ENCODE results near the gene AVPI1.
A peak's percentile ranks its signal among the peaks of the same experiment; 100 is the strongest.

AVPI1 gene

GRCh38 chr10:97635577-97635976, 51.5 kb downstream of the AVPI1 start:
- H3K4me3 ChIP-seq = no peak overlapping the region
- DNase-seq (ENCODE audit: low spot score) = no peak
- TF ChIP-seq, protein P1, sequence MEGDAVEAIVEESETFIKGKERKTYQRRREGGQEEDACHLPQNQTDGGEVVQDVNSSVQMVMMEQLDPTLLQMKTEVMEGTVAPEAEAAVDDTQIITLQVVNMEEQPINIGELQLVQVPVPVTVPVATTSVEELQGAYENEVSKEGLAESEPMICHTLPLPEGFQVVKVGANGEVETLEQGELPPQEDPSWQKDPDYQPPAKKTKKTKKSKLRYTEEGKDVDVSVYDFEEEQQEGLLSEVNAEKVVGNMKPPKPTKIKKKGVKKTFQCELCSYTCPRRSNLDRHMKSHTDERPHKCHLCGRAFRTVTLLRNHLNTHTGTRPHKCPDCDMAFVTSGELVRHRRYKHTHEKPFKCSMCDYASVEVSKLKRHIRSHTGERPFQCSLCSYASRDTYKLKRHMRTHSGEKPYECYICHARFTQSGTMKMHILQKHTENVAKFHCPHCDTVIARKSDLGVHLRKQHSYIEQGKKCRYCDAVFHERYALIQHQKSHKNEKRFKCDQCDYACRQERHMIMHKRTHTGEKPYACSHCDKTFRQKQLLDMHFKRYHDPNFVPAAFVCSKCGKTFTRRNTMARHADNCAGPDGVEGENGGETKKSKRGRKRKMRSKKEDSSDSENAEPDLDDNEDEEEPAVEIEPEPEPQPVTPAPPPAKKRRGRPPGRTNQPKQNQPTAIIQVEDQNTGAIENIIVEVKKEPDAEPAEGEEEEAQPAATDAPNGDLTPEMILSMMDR (IDR thresholded peaks at IDR 0.05) = no peak
- no peak overlapping the region for H3K27ac ChIP-seq

DNA sequence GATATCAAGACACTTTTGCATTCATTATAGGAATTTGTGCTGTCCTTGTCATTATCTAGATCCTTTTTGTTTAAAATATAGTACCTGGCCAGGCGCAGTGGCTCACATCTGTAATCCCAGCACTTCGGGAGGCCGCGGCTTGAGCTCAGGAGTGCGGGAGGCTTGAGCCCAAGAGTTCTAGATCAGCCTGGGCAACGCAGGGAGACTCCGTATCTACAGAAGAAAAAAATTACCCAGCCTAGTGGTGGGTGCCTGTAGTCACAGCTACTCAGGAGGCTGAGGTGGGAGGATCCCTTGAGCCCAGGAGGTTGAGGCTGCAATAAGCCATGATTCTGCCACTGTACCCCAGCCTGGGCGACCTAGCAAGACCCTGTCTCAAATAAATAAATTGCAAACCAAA, 53.1 kb downstream of the AVPI1 start:
- TF ChIP-seq, protein P1 (IDR thresholded peaks at IDR 0.05) = no peak

GRCh38 chr10:97632949-97633884, 53.8 kb downstream of the AVPI1 start, which contains the start of gene MORN4:
Gene MORN4, minus strand, starts transcription at chr10:97633500. Its CDS starts 13,847 bp downstream, at chr10:97619653.
- Histone ChIP-seq H3K27ac (peak within 1 kb of the TSS; percentile 54 to 74), H3K4me3 (peak within 1 kb of the TSS; percentile 97)
- TF ChIP-seq, protein P1 (IDR thresholded peaks at IDR 0.05) = no peak
- peak; percentile 94 for DNase-seq (ENCODE audit: low spot score)

More for the DNA sequence above, 53.1 kb downstream of the AVPI1 start:
- DNase-seq (ENCODE audit: low spot score) = no peak
- H3K4me3 ChIP-seq = peak overlapping the region; percentile 97
- peak overlapping the region in 1 of 2 donors; percentile 74 for H3K27ac ChIP-seq

DNA sequence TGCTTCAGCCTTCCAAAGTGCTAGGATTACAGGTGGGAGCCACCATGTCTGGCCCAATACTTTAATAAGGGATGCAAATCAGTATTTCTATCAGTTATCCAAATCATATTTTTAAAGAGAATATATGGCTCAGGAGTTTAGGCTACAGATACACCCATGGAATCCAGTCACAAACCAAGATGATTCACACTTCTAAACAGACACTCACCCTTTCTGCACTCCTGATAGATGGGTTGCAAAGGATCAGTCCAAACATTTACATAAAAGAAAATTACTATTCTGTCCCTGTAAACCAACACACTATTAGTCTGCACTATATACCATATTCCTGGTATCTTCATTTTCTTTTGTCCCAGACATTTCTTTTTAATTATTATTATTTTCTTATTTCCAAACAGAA, 55.9 kb downstream of the AVPI1 start:
- no peak overlapping the region for H3K4me3 ChIP-seq
- TF ChIP-seq, protein P1 (IDR thresholded peaks at IDR 0.05) = no peak
- DNase-seq (ENCODE audit: low spot score) = no peak
- H3K27ac ChIP-seq = no peak overlapping the region

DNA sequence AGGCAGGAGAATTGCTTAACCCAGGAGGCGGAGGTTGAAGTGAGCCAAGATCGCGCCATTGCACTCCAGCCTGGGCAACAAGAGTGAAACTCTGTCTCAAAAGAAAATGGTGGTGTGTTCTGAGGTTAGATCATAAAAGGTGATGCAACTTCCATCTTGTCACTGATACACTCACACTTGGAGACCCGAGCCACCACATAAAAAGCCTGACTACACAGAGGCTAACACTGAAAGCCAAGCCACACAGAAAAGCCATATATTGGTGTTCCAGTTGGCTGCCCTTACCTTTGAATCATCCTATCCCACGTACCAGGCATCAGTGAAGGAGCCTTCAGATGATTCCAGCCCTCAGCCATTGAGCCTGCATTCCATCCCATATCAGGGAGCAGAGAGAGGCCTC, 57.8 kb downstream of the AVPI1 start:
- no peak overlapping the region for H3K27ac ChIP-seq
- H3K4me3 ChIP-seq = no peak overlapping the region
- TF ChIP-seq, protein P1 (IDR thresholded peaks at IDR 0.05) = no peak
- no peak for DNase-seq (ENCODE audit: low spot score)

GRCh38 chr10:97628228-97628627, 58.8 kb downstream of the AVPI1 start:
- H3K27ac ChIP-seq = no peak overlapping the region
- TF ChIP-seq, protein P1 (IDR thresholded peaks at IDR 0.05) = no peak
- DNase-seq (ENCODE audit: low spot score) = no peak
- H3K4me3 ChIP-seq = no peak overlapping the region

DNA sequence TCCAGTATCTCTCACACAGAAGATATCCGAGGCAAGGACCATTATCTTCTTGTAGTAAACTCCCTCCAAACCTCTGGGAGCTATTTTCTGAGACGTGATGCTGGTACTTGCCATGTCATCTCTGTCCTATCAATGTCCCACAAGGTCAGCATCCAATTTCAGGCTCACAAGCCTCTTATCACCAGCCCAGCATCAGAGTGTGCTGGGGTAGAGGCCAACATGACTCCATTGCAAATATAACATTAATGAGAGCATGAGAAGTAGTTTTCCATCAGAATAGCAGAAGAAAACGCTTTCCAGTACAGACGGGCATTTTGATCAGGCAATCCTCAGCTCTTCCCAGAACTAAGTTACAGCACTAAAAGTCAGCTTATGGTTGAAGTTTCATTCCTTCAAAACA, 59.3 kb downstream of the AVPI1 start:
- Histone ChIP-seq H3K4me3 (no peak overlapping the region), H3K27ac (no peak overlapping the region)
- TF ChIP-seq, protein P1 (IDR thresholded peaks at IDR 0.05) = no peak
- DNase-seq (ENCODE audit: low spot score) = no peak
